DND-41 (cell line): ENCODE measurements around the gene NPBWR2.

Experiments used
- ATAC-seq: fragments of 200-7000 bp; cut with Tn5 transposase; 3 replicates; pipeline ENCODE4 v1.9.1; 2021; ENCODE audit warnings: low read depth; ENCODE audit not compliant: insufficient read depth
- DNase-seq: peaks from one replicate; pipeline ENCODE4 v3.0.0-alpha.2; 2020
- H2AFZ ChIP-seq: 2 replicates; pipeline ENCODE4 v1.6.0; 2012; ENCODE audit warnings: low read depth, low read length
- H3K27ac ChIP-seq: 2 replicates; pipeline ENCODE4 v1.5.1; 2012; ENCODE audit warnings: low read length, inconsistent platforms
- H3K27me3 ChIP-seq: fragments of 200-600 bp; sonication (generic); 2 replicates; pipeline ENCODE4 v1.6.0; 2012; ENCODE audit warnings: low read length, mild to moderate bottlenecking, inconsistent platforms; ENCODE audit not compliant: insufficient read depth, poor library complexity
- H3K36me3 ChIP-seq: 2 replicates; pipeline ENCODE4 v1.5.1; 2012; ENCODE audit warnings: low read length, inconsistent platforms; ENCODE audit not compliant: insufficient read depth
- H3K4me1 ChIP-seq: 2 replicates; pipeline ENCODE4 v1.5.1; 2012; ENCODE audit warnings: mild to moderate bottlenecking, low read length; ENCODE audit not compliant: insufficient read depth
- H3K4me2 ChIP-seq: 2 replicates; pipeline ENCODE4 v1.6.0; 2012; ENCODE audit warnings: mild to moderate bottlenecking, moderate library complexity, low read length, inconsistent platforms; ENCODE audit not compliant: insufficient read depth
- H3K4me3 ChIP-seq, 2 experiments: fragments of 200-600 bp in 1 of 2; shearing (Covaris generic) in 1 of 2; 2 replicates each; pipeline ENCODE4 v1.5.1; 2012 to 2016; ENCODE audit warnings: inconsistent platforms in 2 of 2, low read length in 2 of 2, mild to moderate bottlenecking in 2 of 2, low read depth in 1 of 2, moderate library complexity in 1 of 2
- H3K79me2 ChIP-seq: 2 replicates; pipeline ENCODE4 v1.6.0; 2012; ENCODE audit warnings: low read length, inconsistent platforms; ENCODE audit not compliant: insufficient read depth
- H3K9ac ChIP-seq: 2 replicates; pipeline ENCODE4 v1.6.0; 2012; ENCODE audit warnings: low read depth, mild to moderate bottlenecking, inconsistent platforms, low read length, moderate library complexity
- H3K9me3 ChIP-seq: 2 replicates; pipeline ENCODE4 v1.5.1; 2012; ENCODE audit warnings: low read length, moderate library complexity, mild to moderate bottlenecking, inconsistent platforms; ENCODE audit not compliant: insufficient read depth, severe bottlenecking
- H4K20me1 ChIP-seq: 2 replicates; pipeline ENCODE4 v1.6.0; 2012; ENCODE audit warnings: low read length; ENCODE audit not compliant: insufficient read depth
- EZH2 ChIP-seq: IDR thresholded peaks from 3 replicates; pipeline ENCODE4 v1.6.1; 2012; ENCODE audit warnings: borderline replicate concordance, low read depth, mild to moderate bottlenecking, moderate library complexity, low read length, inconsistent platforms; ENCODE audit not compliant: severe bottlenecking
- TF ChIP-seq, protein P1 (sequence below): IDR thresholded peaks from 2 replicates; pipeline ENCODE4 v1.5.1; 2012; ENCODE audit warnings: borderline replicate concordance, low read length, moderate library complexity, mild to moderate bottlenecking; ENCODE audit not compliant: poor library complexity, severe bottlenecking; ENCODE audit errors: extremely low read depth

Gene NPBWR2

DNA sequence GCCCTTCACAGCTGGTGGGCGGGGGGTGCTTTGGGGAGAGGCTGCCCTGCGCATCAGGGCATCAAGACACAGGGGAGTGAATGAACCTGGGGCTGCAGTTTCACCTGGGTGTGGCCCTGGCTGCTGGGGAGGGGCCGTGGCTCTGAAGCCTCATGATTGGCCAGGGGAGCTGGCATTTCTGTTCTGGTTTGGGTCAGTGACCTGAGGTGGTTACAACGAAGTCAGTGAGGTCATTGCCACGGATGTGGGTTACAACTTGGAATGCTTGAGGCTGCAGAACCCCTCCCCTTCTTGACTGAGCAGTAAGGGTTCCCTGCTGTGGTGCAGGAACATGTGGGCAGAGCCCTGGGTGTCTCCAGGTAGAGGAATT, 41.4 kb downstream of the NPBWR2 start:
- Histone ChIP-seq H3K36me3 (no peaks in the 10 kb centered on the region), H3K9ac (no peak overlapping the region), H3K4me2 (no peak overlapping the region), H3K27me3 (no peaks in the 10 kb centered on the region), H3K9me3 (no peaks in the 10 kb centered on the region), H3K79me2 (peaks cover 5% of the 10 kb centered on the region; the same call in 1 of the 2 replicates), H3K27ac (no peak overlapping the region), H3K4me3 (no peak overlapping the region), H2AFZ (no peak overlapping the region), H4K20me1 (peaks cover 23% of the 10 kb centered on the region), H3K4me1 (peaks cover 34% of the 10 kb centered on the region)
- no peak for DNase-seq
- ATAC-seq, result no peak
- TF ChIP-seq, protein P1, sequence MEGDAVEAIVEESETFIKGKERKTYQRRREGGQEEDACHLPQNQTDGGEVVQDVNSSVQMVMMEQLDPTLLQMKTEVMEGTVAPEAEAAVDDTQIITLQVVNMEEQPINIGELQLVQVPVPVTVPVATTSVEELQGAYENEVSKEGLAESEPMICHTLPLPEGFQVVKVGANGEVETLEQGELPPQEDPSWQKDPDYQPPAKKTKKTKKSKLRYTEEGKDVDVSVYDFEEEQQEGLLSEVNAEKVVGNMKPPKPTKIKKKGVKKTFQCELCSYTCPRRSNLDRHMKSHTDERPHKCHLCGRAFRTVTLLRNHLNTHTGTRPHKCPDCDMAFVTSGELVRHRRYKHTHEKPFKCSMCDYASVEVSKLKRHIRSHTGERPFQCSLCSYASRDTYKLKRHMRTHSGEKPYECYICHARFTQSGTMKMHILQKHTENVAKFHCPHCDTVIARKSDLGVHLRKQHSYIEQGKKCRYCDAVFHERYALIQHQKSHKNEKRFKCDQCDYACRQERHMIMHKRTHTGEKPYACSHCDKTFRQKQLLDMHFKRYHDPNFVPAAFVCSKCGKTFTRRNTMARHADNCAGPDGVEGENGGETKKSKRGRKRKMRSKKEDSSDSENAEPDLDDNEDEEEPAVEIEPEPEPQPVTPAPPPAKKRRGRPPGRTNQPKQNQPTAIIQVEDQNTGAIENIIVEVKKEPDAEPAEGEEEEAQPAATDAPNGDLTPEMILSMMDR, result no peak
- TF ChIP-seq EZH2, result no peak

DNA sequence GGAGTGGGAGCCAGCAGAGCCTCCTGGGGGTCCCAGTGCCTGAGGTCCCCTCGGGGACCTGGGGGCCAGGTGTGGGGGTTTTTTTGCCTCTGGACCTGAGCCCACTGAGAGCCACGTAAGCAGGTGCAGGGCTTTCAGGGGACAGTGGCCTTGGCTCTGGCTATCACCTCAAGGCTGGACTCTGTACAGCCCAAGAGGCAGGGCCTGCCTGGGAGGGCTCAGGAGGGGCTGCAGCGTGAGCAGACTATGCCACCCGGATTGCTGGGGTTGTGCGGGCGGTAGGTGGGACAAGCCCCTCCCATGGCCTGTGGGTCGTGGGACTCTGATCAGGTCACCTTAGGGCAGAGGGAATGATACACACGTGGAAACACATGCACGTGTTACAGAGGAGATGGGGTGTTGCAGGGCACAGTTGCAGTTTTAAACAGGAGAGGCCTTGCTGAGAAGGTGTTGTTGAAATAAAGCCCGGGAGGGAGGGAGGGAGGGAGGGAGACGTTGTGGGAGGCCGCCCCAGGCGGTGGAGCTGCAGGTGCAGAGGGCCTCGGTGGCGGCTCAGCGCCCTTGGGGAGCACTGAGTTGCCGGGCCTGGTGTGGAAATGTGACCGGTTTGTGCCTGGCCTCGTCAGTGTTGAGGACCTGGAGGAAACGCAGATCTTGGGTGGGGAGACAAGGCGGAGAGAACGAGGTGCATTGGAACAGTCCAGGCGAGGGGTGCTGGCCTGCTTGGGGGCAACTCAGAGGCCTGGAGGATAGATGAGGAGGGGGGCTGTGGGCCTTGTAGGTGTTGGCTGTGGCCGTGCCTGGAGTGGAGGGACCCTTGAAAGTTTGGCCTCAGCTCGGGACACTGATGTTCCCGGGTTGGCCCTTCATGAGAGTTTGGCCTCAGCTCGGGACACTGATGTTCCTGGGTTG, 42.0 kb downstream of the NPBWR2 start:
- peaks cover 34% of the 10 kb centered on the region for H3K4me1 ChIP-seq
- H3K36me3 ChIP-seq, result no peaks in the 10 kb centered on the region
- peaks cover 5% of the 10 kb centered on the region; the same call in 1 of the 2 replicates for H3K79me2 ChIP-seq
- no peak overlapping the region for H3K9ac ChIP-seq
- H2AFZ ChIP-seq, result no peak overlapping the region
- no peak overlapping the region for H3K4me3 ChIP-seq
- no peak for ATAC-seq
- no peak overlapping the region for H3K27ac ChIP-seq
- peaks cover 23% of the 10 kb centered on the region for H4K20me1 ChIP-seq
- no peaks in the 10 kb centered on the region for H3K27me3 ChIP-seq
- TF ChIP-seq, protein P1, result no peak
- TF ChIP-seq EZH2, result no peak
- no peak for DNase-seq
- no peak overlapping the region for H3K4me2 ChIP-seq
- H3K9me3 ChIP-seq, result no peaks in the 10 kb centered on the region

- no peaks in the 10 kb centered on the region for H3K27me3 ChIP-seq
- no peak for ATAC-seq
- H3K79me2 ChIP-seq, result peaks cover 5% of the 10 kb centered on the region; the same call in 1 of the 2 replicates
- no peak overlapping the region for H3K27ac ChIP-seq
- H3K4me3 ChIP-seq, result peak overlapping the region in 1 of 2 experiments; percentile 69; a peak in 2 of 4 replicates
- H3K9ac ChIP-seq, result peak overlapping the region; percentile 87; the same call in 1 of the 2 replicates
- H3K4me1 ChIP-seq, result peaks cover 34% of the 10 kb centered on the region
- H3K9me3 ChIP-seq, result no peaks in the 10 kb centered on the region
- H2AFZ ChIP-seq, result no peak overlapping the region
- no peak for DNase-seq
- peak overlapping the region; percentile 91 for H3K4me2 ChIP-seq
- H3K36me3 ChIP-seq, result no peaks in the 10 kb centered on the region
- peaks cover 17% of the 10 kb centered on the region for H4K20me1 ChIP-seq
- TF ChIP-seq, protein P1, result no peak
- TF ChIP-seq EZH2, result no peak
These were observed 43.1 kb downstream of the NPBWR2 start for GRCh38 chr20:64064145-64064698.
